ENCODE results near the gene HELQ. TPM values are rescaled to one million over a fixed set of nuclear protein-coding genes. Genes with fewer than 3 reads are reported as not detected.
A peak's percentile ranks its signal among the peaks of the same experiment; 100 is the strongest.

Gene HELQ
- total and polyA plus RNA-seq, 2 of the 13 experiments (the other 11 are each of a cell fraction or from before 2014, with no cell fraction given): 6.6 to 10.8 TPM

GRCh38 chr4:83484500-83485461 is 29.2 kb upstream of the HELQ start, which contains the start of gene ABRAXAS1 (continued):
- TF ChIP-seq FOXO4 (CRISPR knock-in tag; conservative IDR thresholded peaks at IDR 0.05) (no peak), ZNF616 (CRISPR knock-in tag; IDR thresholded peaks at IDR 0.05; ENCODE audit: low read depth) (peak; percentile 78; the same call in 1 of the 2 replicates), LCORL (IDR thresholded peaks at IDR 0.05) (no peak), LCORL (CRISPR knock-in tag; IDR thresholded peaks at IDR 0.05) (peak; percentile 54), ZNF790 (CRISPR knock-in tag; IDR thresholded peaks at IDR 0.05; ENCODE audit: borderline replicate concordance) (no peak; the same call in 1 of the 2 replicates), POLR2A (IDR thresholded peaks at IDR 0.05; ENCODE audit: insufficient read depth in 1 of 2, low read depth in 2 of 2, low read length in 2 of 2) (peak; percentile 84 to 94), FOXK2 (IDR thresholded peaks at IDR 0.05) (no peak), NR2F2 (IDR thresholded peaks at IDR 0.05; ENCODE audit: borderline replicate concordance, low read depth) (no peak), ZNF264 (CRISPR knock-in tag; IDR thresholded peaks at IDR 0.05) (no peak), TAF15 (IDR thresholded peaks at IDR 0.05; ENCODE audit: low read depth, low read length, poor library complexity, severe bottlenecking) (no peak), CHD4 (IDR thresholded peaks at IDR 0.05; ENCODE audit: borderline replicate concordance, low read length) (no peak), GTF3A (CRISPR knock-in tag; conservative IDR thresholded peaks at IDR 0.05) (no peak), ZNF772 (CRISPR knock-in tag; IDR thresholded peaks at IDR 0.05) (peak; percentile 73), ZNF839 (CRISPR knock-in tag; IDR thresholded peaks at IDR 0.05; ENCODE audit: borderline replicate concordance) (peak; percentile 60; the same call in 1 of the 2 replicates), MTERF4 (CRISPR knock-in tag; IDR thresholded peaks at IDR 0.05) (0 out of 2 replicates have a peak, but pooled peaks have one; percentile 0), HNF4A (CRISPR knock-in tag; IDR thresholded peaks at IDR 0.05) (no peak), PATZ1 (CRISPR knock-in tag; IDR thresholded peaks at IDR 0.05) (peak; percentile 41; the same call in 1 of the 2 replicates), RBFOX2 (IDR thresholded peaks at IDR 0.05; ENCODE audit: low read depth, low read length) (peak; percentile 88), PLRG1 (conservative IDR thresholded peaks at IDR 0.05) (no peak), RFX1 (IDR thresholded peaks at IDR 0.05) (no peak), BATF2 (CRISPR knock-in tag; IDR thresholded peaks at IDR 0.05) (peak; percentile 70; the same call in 1 of the 2 replicates), ZBTB7B (CRISPR knock-in tag; IDR thresholded peaks at IDR 0.05) (peak; percentile 37; the same call in 1 of the 2 replicates), ZNF367 (CRISPR knock-in tag; IDR thresholded peaks at IDR 0.05; ENCODE audit: borderline replicate concordance) (peak; percentile 34; the same call in 1 of the 2 replicates), ZBTB21 (CRISPR knock-in tag; IDR thresholded peaks at IDR 0.05) (no peak), YEATS2 (CRISPR knock-in tag; IDR thresholded peaks at IDR 0.05; ENCODE audit: borderline replicate concordance) (no peak), HHEX (CRISPR knock-in tag; IDR thresholded peaks at IDR 0.05) (no peak), HNRNPLL (IDR thresholded peaks at IDR 0.05; ENCODE audit: low read depth, low read length, poor library complexity, severe bottlenecking) (peak; percentile 95)
